Mesothelial cell of epicardium (in vitro differentiated cells): ENCODE data around the gene FCHSD1. TPM values are rescaled to one million over a fixed set of nuclear protein-coding genes. Genes with fewer than 3 reads are reported as not detected.

Source experiments
- DNase-seq, 2 experiments: peaks; one replicate each; pipeline ENCODE4 v3.0.0; 2021; ENCODE audit warnings: low spot score in 2 of 2; ENCODE audit not compliant: unreplicated experiment in 2 of 2
- H3K27ac Mint-ChIP-seq: 2 replicates; pipeline ENCODE4 v1.8.0; 2021; ENCODE audit warnings: mixed read lengths
- H3K27me3 Mint-ChIP-seq: 2 replicates; pipeline ENCODE4 v1.8.0; 2021; ENCODE audit warnings: low read depth, mixed read lengths
- H3K36me3 Mint-ChIP-seq: 2 replicates; pipeline ENCODE4 v1.8.0; 2021; ENCODE audit warnings: mixed read lengths
- H3K4me1 Mint-ChIP-seq: 2 replicates; pipeline ENCODE4 v1.8.0; 2021; ENCODE audit warnings: mixed read lengths
- H3K4me3 Mint-ChIP-seq: 2 replicates; pipeline ENCODE4 v1.8.0; 2021; ENCODE audit warnings: mild to moderate bottlenecking, moderate library complexity, mixed read lengths
- H3K9me3 Mint-ChIP-seq: 2 replicates; pipeline ENCODE4 v1.8.0; 2021; ENCODE audit warnings: mixed read lengths
- CTCF ChIP-seq: fragments of 200-600 bp; sonication (generic); IDR thresholded peaks from one replicate; pipeline ENCODE4 v1.5.0; 2021; ENCODE audit warnings: antibody characterized with exemption; ENCODE audit not compliant: unreplicated experiment
- total RNA-seq: library from RNA; stranded (reverse); gene quantifications from 3 replicates; pipeline ENCODE4 v1.2.1, GENCODE V29; 2021

Gene FCHSD1
- total RNA-seq, result 48.6 to 52.0 TPM (median 51.5 TPM) in 3 replicates

DNA sequence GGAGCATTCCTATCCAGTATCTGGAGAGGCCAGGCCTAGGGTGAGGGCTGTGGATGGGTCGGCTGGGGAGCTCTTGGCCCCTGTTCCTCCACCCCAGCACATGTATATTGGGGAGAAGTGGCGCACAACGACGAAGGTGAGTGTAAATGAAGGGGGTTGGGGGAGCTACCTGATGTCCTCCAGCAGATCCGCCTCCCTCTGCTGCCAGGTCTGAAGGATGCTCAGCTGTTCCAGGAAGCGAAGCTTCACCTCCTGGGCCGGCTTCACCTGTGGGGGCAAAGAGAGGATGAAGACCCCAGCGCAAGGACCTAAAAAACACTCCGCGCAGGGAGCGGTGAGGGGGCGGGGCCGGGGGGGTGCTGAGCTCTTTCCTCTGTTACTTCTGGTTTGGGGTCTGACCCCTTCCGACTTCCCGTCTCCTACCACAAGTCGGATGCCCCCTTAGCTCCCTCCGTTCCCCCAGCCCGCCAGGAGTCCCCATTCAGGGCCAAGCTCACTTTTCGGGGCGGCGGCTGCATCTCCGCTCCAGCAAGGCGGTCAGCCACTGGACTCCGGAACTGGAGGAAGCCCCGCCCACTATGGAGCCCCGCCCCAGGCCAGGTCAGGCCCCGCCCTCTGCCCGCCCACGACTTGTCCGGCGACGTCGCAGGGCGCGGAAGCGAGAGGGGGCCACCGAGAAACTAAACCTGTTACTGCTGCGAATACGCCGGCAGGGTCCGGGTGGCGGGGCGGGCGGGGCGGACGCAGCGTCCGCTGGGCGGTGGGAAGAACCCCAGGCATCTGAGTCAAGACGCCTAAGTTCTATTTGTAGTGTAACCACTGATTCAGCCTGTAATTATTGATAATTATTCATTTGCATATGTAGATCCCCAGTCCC, at the start of gene FCHSD1:
TSS of gene FCHSD1 (minus strand) at position 568 of the 877 bp plus-strand sequence. CDS start at position 518, 50 bp downstream.
- peaks cover 11% of the 10 kb centered on the region for H3K4me1 Mint-ChIP-seq
- peaks cover 12% of the 10 kb centered on the region for H3K36me3 Mint-ChIP-seq
- TF ChIP-seq CTCF, result no peak
- H3K4me3 Mint-ChIP-seq, result peak within 1 kb of the TSS; percentile 96
- peak; percentile 73 to 74 for DNase-seq
- no peaks in the 10 kb centered on the region for H3K27me3 Mint-ChIP-seq
- H3K27ac Mint-ChIP-seq, result no peak within 1 kb of the TSS
- H3K9me3 Mint-ChIP-seq, result no peaks in the 10 kb centered on the region

DNA sequence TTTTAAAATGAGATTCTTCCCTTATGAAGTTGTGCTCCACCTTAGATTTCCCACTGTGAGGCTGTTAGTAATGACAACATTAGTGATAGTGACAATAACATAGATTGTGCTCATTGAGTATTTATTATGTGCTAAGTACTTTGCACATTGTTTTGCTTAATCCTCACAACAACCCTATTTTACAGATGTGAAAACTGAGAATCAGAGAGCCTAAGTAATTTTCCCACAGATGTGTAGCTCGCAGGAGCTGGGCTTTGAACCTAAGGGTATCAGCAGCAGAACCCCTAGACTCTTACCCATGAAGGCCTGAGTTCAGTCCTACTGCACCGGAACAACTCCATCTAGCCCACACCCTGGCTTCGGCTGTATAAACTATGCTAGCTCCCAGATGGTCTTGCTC, 46.4 kb upstream of the FCHSD1 start:
- H3K27me3 Mint-ChIP-seq, result peaks cover 67% of the 10 kb centered on the region
- no peak for TF ChIP-seq CTCF
- H3K4me1 Mint-ChIP-seq, result peaks cover 18% of the 10 kb centered on the region
- H3K36me3 Mint-ChIP-seq, result no peaks in the 10 kb centered on the region
- H3K4me3 Mint-ChIP-seq, result no peak overlapping the region
- DNase-seq, result no peak
- no peaks in the 10 kb centered on the region for H3K9me3 Mint-ChIP-seq
- H3K27ac Mint-ChIP-seq, result no peak overlapping the region

- H3K36me3 Mint-ChIP-seq, result no peaks in the 10 kb centered on the region
- peaks cover 69% of the 10 kb centered on the region for H3K27me3 Mint-ChIP-seq
- DNase-seq, result no peak
- H3K27ac Mint-ChIP-seq, result no peak overlapping the region
- peaks cover 12% of the 10 kb centered on the region for H3K4me1 Mint-ChIP-seq
- no peak overlapping the region for H3K4me3 Mint-ChIP-seq
- no peak for TF ChIP-seq CTCF
- no peaks in the 10 kb centered on the region for H3K9me3 Mint-ChIP-seq
Measured at GRCh38 chr5:141696431-141696830, 45.2 kb upstream of the FCHSD1 start.

DNA sequence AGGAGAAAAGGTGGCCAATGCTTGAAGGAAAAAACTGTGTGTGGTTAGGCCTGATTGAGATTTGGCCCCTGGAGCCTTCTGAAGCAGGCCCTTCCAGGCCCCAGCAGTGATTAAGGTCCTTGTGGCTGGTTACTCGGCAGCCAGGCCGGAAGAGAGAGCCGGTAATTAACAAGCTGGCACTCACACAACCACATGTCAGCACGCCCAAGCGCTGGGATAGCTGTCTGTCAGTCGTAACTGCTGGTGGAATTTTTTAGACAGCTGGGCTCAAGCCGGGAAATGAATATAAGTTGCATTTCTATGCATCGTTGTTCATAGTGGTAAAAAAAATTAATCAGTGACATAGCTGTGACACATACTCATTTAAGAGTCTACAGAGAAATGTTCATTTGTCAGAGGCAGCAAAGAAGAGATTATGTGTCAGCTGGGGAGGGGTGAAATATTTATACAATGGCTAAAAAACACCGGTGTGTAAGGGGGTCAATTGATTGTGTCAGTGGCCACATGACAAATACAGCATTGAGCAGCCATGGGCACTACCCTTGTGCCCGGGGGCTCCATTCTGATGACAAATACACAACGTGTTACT, 44.5 kb upstream of the FCHSD1 start:
- no peaks in the 10 kb centered on the region for H3K9me3 Mint-ChIP-seq
- no peak for TF ChIP-seq CTCF
- H3K4me3 Mint-ChIP-seq, result no peak overlapping the region
- peaks cover 69% of the 10 kb centered on the region for H3K27me3 Mint-ChIP-seq
- H3K36me3 Mint-ChIP-seq, result no peaks in the 10 kb centered on the region
- no peak for DNase-seq
- peaks cover 9% of the 10 kb centered on the region for H3K4me1 Mint-ChIP-seq
- no peak overlapping the region for H3K27ac Mint-ChIP-seq

GRCh38 chr5:141694479-141694878, 43.3 kb upstream of the FCHSD1 start:
- no peak for DNase-seq
- TF ChIP-seq CTCF, result no peak
- Mint-ChIP-seq H3K27ac (no peak overlapping the region), H3K4me1 (peaks cover 9% of the 10 kb centered on the region), H3K36me3 (no peaks in the 10 kb centered on the region), H3K9me3 (no peaks in the 10 kb centered on the region), H3K4me3 (no peak overlapping the region), H3K27me3 (peaks cover 69% of the 10 kb centered on the region)
